KBM-7 (cell line): ENCODE results near the gene ATP6V0A4.
"Not testable (repeated sequence)": the region's sequence is repeated elsewhere in the genome, so short reads cannot be mapped to it uniquely, and the experiment has no call there.

Source experiments
- DNase-seq: peaks from one replicate; pipeline ENCODE4 v3.0.0-alpha.2; 2015
- in situ Hi-C: fragments of 300-500 bp; cut with MboI; formaldehyde crosslinking; loops from 2 replicates; pipeline ENCODE4 v1.14.3; 2020; ENCODE audit warnings: low sequenced_read_pairs, low pct_unique_long_range_greater_than_20kb, mixed read lengths

Gene ATP6V0A4

GRCh38 chr7:138755842-138756590 lies 42.0 kb downstream of the ATP6V0A4 start:
- in situ Hi-C loops = no loop called here
- DNase-seq = no peak

GRCh38 chr7:138755331-138755747 lies 42.7 kb downstream of the ATP6V0A4 start:
- DNase-seq = no peak
- in situ Hi-C loops = no loop called here

GRCh38 chr7:138753610-138754009 lies 44.4 kb downstream of the ATP6V0A4 start:
- no peak for DNase-seq
- in situ Hi-C loops = no loop called here

- in situ Hi-C loops = no loop called here
- no peak for DNase-seq
These were observed 44.9 kb downstream of the ATP6V0A4 start for GRCh38 chr7:138753150-138753518.

GRCh38 chr7:138752518-138753149 lies 45.4 kb downstream of the ATP6V0A4 start:
- peak; percentile 66 for DNase-seq
- in situ Hi-C loops = no loop called here

GRCh38 chr7:138750901-138751464 lies 47.0 kb downstream of the ATP6V0A4 start:
- DNase-seq = no peak
- in situ Hi-C loops = no loop called here

- DNase-seq = no peak
- in situ Hi-C loops = no loop called here
These were observed 47.5 kb downstream of the ATP6V0A4 start for GRCh38 chr7:138750473-138750872.

- no peak for DNase-seq
- in situ Hi-C loops = no loop called here
These were observed 48.0 kb downstream of the ATP6V0A4 start for GRCh38 chr7:138749960-138750359.

- no peak for DNase-seq
- in situ Hi-C loops = no loop called here
These were observed 49.3 kb downstream of the ATP6V0A4 start for GRCh38 chr7:138748666-138749065.

GRCh38 chr7:138746073-138746472 lies 51.9 kb downstream of the ATP6V0A4 start:
- no peak for DNase-seq
- in situ Hi-C loops = no loop called here

GRCh38 chr7:138745189-138745588 lies 52.8 kb downstream of the ATP6V0A4 start:
- DNase-seq = no peak
- in situ Hi-C loops = no loop called here

- in situ Hi-C loops = no loop called here
- no peak for DNase-seq
These were observed 56.6 kb downstream of the ATP6V0A4 start for GRCh38 chr7:138741453-138741735.

GRCh38 chr7:138739859-138740258 lies 58.1 kb downstream of the ATP6V0A4 start:
- DNase-seq = no peak
- in situ Hi-C loops = no loop called here

- in situ Hi-C loops = no loop called here
- peak; percentile 98 for DNase-seq
These were observed 59.3 kb downstream of the ATP6V0A4 start for GRCh38 chr7:138738551-138739335.

GRCh38 chr7:138738114-138738513 lies 59.9 kb downstream of the ATP6V0A4 start:
- in situ Hi-C loops = no loop called here
- no peak for DNase-seq

- DNase-seq = no peak
- in situ Hi-C loops = no loop called here
These were observed 62.6 kb downstream of the ATP6V0A4 start for GRCh38 chr7:138735399-138735798.

GRCh38 chr7:138731733-138732132 lies 66.3 kb downstream of the ATP6V0A4 start:
- DNase-seq, in situ Hi-C loops: not testable (repeated sequence)

GRCh38 chr7:138729444-138729843 lies 68.6 kb downstream of the ATP6V0A4 start:
- in situ Hi-C loops = no loop called here
- DNase-seq = no peak

- in situ Hi-C loops = no loop called here
- no peak for DNase-seq
These were observed 70.5 kb downstream of the ATP6V0A4 start for GRCh38 chr7:138727336-138728099.
